GM12801 (cell line): ENCODE measurements around the gene NUP210.

Experiments
- CTCF ChIP-seq: IDR thresholded peaks from one replicate; pipeline ENCODE4 v1.5.1; 2011; ENCODE audit warnings: control low read depth; ENCODE audit not compliant: insufficient read length; ENCODE audit errors: extremely low read depth

NUP210 gene

GRCh38 chr3:13338231-13338630 lies 81.9 kb downstream of the NUP210 start:
- no peak for TF ChIP-seq CTCF

- no peak for TF ChIP-seq CTCF
Measured at GRCh38 chr3:13336592-13336991, 83.5 kb downstream of the NUP210 start.

GRCh38 chr3:13335503-13335902 lies 84.6 kb downstream of the NUP210 start:
- no peak for TF ChIP-seq CTCF

DNA sequence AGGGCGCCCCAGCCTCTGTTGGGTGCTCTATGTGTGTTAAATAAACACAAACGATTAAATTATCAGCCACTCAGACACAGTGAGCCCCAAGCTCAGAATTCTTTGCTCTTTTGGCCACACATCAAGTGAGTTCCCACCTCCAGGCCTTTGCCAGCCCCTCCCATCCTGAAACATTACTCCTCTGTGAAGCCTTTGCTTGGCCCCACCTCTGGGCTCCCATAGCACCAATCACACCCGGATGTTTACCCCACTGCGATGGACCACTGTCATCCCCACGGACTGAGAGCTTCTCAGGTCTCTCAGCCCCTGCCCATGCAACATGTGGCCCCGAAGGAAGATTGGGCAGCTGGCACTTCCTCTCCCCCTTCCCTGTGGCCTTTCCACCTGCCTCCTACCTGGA lies 85.1 kb downstream of the NUP210 start:
- TF ChIP-seq CTCF, result no peak

- TF ChIP-seq CTCF, result no peak
Measured at GRCh38 chr3:13333236-13333897, 86.8 kb downstream of the NUP210 start.

DNA sequence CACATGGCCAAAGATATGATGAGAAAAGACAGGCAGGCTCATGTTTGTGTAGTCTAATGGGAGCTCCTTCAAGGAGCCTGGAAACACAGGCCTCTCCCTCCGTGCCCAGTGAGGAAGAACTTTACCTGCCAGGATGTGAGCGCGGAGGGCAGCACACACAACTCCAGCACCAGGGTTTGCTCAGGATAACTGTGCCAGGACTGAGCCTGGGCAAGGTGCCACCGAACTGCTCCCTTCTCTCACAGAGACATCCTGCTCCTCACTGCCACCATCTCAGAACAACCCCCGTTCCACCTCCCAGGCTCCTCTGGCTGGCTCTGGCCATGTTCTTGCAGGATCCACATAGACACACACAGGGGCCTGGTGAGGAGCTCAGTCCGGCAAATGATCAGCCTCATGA lies 87.4 kb downstream of the NUP210 start:
- no peak for TF ChIP-seq CTCF

GRCh38 chr3:13332158-13332557 lies 88.0 kb downstream of the NUP210 start:
- no peak for TF ChIP-seq CTCF
